HG03064 (cell line): ENCODE results near the gene TWNK.

Experiments
- ATAC-seq: cut with Tn5 transposase; IDR thresholded peaks from one replicate; pipeline ENCODE4 v1.9.1; 2021; ENCODE audit warnings: low read depth; ENCODE audit not compliant: unreplicated experiment

Gene TWNK

DNA sequence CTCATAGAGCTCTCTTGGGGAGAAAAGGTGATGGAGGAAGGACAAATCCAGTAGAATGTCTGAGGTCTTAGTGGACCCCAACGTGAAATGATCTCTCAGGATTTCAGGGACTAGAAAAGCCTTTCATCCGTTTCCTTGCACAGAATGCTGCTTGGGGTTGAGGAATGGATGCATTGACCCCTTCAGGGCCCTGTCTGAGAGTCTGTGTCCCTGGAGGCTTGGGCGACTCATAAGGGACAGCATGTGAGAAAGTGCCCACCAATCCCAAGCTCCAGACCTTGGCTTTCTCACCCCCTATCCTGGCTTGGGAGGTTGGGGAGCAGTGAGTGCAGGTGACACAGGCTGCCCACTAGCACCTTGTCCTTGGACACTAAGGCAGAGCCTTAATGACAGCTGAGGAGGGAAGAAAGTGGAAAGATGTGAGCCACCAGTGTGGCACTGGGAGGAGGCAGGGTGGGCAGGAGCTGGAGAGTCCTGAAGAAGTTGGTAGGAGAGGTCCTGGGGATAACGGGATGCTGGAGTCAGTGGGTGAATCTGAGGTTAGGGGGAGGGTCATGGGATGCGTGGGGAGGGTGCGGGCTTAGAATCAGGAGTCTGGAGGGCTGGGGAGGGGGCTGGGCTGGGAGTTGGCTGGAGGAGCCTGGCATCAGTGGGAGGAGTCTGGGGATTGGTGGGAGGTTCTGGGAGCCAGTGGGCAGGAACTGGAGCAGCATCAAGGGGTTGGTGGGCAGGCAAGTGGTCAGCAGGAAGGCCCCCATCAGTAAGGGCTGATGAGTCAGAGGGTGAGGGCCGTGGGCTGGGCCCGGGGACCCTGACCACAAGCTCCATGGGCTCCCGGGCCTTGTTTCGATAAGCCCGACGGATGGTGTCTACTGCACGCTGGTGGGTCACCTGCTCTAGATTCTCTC is 20.8 kb downstream of the TWNK start:
- ATAC-seq: no peak

DNA sequence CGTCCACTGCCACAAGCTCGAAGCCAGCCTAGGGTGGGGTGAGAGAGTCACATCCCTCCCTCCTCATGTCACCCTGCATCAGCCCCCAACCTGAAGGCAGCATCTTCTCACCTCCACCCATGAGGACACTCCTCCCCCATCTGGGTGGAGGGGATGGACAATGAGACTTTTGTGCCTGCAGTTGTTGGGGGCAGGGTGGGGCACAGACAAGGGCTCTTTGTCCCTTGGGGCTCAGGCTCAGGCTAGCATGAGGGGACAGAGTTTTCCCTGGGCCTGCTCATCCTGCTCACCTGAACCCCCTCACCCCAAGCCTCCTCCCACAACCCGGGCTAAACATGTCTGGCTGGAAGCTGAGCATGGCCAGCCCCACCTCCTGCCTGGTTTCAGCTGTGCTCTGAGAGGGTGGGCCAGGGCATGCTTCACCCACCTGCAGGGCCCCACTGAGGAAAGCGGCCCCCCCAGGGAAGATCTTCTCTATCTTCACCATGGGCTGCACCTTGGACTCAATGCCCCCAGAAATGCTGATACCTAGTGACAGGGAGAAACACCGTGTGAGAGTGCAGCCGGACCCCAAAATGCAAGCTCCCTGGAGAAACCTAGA is 21.6 kb downstream of the TWNK start:
- ATAC-seq: no peak

DNA sequence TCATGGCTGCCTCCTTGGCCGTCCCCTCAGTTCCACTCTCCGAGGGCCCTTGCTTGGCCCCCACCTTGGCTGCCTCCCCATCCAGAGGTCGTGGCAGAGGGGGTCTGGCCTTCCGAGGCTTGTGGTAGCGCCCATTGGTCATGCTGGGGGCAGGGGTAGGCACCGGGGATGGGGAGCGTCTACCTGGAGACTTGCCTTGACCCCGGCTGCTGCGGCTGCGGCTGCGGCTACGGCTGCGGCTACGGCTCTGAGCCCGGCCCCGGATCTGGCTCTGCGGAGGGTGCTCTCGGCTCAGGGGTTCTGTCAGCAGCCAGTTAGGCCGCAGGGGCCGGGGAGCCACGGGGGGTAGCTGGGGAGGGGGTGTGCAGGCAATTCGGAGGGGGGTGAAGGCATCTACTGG is 23.0 kb downstream of the TWNK start:
- ATAC-seq: no peak

DNA sequence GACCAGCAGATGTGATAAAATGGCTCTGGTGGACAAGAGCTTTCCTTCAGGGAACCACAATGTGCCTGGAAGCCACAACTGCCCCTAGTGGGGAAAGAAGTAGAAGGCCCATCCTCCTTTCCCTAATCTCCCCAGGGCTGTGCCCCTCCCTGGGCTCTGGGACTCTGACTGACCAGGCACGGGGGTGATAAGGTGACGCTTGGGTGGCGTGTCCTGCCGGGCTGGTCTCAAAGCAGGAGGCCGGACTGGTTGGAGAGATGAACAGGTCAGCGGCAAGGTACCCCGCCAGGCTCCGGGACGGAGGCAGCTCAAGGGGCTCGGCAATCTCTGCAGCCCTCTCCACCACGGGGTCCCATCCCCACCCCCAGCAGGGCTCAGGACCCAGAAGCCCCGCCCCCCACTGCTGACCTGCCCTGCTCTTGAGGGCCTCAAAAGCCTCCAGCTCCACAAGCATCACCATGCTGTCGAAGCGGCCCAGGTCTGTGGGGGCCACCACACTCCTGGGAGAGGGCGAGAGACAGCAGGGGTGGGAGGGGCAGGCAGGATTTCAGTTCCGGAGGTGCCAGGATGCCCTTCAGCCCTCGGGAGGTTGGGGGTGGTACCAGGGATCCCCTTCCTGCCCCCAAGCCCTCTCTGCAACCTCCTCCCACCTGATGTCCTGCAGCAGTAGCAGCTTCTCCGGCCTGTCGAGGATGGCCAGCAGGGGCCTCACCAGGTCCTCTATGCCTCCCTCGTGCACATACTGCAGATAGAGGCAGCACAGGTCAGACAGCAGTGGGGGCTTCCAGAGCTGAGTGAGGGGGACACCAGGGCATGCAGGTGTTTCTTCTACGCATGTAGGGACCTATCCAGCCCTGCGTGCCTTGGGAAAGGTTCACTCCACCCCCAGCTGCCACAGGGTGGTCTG is 24.4 kb downstream of the TWNK start:
- ATAC-seq: no peak

GRCh38 chr10:101012525-101013364 is 25.4 kb downstream of the TWNK start:
- ATAC-seq: peak; percentile 85

DNA sequence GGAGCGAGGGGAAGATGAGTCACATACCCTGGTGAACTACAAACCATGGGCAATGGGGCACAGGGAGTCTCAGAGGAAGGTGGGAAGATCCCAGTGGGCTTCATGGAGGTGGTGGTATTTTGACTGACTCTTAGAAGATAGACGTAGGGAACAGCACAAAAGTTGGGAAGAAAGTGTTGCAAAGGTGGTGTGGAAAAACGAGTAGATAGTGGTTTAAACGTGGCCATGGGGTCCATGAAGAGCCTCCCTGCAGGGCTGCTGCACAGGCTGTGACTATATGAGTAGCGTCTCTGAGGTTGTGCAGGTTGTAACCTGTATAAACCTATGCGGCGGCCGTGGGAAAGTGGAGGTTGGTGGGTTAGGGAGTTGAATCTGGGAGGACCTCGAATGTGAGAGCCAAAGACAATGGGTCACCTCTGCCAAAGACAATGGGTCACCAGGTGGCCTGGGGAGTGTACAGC is 26.1 kb downstream of the TWNK start:
- no peak for ATAC-seq

DNA sequence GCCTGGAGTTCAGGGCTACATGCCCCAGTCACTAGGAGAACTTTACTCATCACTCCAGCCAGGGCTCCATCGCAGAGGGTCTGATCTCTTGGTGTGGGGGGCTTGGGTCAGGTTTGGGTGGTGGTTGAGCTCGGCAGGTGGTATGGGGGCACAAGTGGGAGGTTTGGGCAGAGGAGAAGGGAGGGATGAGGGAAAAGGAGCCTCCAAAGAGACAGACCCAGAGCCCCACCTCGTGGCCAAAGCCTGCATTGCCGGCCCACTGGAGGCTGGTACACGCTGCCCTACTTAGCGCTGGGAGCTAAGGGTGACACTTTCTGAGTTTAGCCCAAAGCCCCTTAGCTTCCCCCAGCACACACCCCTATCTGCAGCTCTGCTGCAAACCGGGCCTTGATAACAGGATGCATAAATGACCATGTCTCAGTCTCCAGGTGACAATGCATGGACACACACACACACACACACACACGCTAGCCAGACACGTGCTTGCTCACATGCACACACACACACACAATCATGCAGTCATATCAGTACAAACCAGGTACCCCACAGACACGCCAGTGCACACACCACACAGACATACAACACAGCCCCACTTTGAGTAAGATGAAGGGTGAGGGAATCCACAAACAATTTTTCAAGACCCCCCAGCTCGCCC is 27.0 kb downstream of the TWNK start:
- ATAC-seq: no peak

DNA sequence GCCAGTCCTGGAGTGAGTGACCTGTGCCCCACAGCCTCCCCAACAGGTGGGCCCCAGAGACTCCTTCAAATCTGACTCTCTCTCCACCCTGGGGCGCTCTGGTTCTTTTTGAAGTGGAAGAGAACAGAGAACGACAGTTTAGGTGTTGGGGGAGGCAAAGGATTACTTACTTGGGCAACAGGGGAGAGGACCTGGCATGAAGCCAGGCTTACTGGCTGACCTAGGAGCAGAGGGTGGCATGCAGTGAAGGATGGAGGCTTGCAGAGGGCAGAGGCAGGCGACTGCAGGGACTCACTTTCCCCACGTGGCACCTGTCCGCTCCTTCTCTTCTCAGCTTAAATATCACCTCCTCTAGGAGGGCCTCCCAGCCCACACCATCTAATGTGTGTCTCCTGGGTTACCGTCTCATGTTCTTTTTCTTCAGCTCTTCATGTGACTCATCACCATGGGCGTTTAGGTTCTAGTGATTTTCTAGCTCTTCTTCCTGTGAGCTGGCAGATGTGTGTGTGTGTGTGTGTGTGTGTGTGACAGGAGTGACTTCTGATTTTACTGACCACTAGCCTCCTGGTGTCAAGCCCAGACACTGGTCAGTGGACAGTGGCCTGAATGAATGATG is 27.7 kb downstream of the TWNK start:
- no peak for ATAC-seq

GRCh38 chr10:101015582-101015973 is 28.2 kb downstream of the TWNK start:
- no peak for ATAC-seq

DNA sequence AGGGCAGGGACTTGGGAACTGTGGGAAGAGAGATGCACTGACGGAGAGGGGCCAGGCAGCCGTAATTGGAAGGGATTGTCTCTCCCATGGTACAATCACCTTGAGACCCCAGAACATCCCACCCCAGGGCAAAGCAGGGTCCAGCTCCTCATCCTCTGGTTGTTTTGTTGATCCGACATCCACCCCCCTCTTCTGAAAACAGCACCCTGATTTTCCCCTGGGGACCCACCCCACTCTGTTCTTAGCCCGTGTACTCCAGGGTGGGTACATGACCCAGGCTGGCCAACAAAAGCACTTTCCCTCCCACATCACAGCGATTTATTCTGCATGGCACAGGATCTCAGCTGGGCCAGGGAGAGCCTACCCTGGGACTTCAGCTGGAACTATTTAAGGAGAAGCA is 29.5 kb downstream of the TWNK start:
- ATAC-seq: no peak

- ATAC-seq: no peak
These were observed 30.8 kb downstream of the TWNK start for GRCh38 chr10:101018118-101018599.

DNA sequence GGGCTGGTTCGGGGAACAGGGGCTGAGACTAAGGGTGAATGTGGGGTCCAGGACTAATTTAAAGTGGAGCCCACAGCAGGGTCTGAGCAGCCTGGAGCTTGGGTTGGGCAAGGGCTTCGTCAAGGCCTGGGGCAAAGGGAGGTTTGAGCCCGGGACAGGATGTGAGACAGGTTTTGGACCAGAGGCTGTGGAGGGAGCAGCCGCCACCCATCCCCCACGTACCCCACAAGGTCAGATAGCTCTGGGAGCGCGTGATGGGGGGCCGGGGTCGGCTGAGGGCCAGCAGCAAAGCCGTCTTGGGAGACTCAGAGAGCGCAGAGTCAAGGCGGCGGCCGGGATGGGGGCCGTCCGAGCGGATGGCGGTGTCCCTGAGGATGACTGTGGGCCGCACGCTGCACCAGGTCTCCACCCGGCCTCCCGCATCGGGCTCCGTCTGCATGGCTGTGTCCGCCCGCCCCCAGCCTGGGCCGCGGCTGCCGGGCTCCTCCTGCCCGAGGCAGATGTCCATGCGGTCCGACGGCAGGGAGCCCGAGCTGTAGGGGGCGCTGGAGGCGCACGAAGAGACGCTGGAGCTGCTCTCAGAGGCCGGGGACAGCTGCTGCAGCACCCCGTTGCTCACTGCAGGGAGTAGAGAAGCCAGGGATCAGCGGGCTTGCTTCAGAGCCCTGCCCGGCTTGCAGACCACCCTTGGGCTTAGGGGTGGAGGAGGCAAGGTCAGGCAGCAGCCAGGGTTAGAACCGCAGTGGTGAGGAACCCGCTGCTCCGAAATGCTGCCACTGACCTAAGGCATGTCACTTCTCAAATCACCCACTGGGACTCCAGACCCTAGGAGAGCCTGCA is 31.5 kb downstream of the TWNK start:
- no peak for ATAC-seq

GRCh38 chr10:101019440-101019703 is 32.0 kb downstream of the TWNK start:
- no peak for ATAC-seq

- no peak for ATAC-seq
These were observed 33.2 kb downstream of the TWNK start for GRCh38 chr10:101020427-101021075.

GRCh38 chr10:101021239-101021638 is 33.9 kb downstream of the TWNK start:
- ATAC-seq: no peak

DNA sequence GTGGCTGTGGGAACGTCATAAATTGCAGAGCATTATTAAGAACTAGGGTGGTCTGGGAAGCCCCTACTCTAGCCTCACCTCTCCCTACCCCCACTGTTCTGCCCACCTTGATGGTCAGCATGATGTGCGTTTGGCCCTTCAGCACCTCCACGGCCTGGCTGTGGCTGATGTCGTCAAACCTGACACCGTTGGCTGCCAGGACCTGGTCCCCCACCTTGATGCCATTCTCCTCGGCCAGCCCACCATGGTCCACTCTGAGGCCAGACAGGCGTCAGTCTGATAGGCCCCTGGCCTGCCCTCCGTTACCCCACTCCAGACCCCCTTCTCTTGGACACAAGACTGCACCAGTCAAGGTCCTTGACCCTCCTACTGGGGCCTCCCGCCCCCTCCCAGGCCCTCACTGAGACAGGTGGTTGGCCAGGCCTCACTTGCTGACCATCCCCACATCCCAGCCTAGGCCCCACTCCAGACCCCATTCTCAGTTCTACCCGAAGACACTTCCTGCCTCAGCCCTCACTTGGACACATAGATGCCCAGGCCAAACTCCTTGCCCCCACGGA is 34.4 kb downstream of the TWNK start:
- ATAC-seq: no peak

GRCh38 chr10:101022967-101023705 is 35.8 kb downstream of the TWNK start:
- ATAC-seq: no peak
